Activated CD8-positive, alpha-beta memory T cell treated with anti-CD3 and anti-CD28 coated beads, Interleukin-2, amount 50 U/mL, for 24 hours (primary cell): ENCODE measurements around the gene MYO18A.
"Not testable (repeated sequence)": the region's sequence is repeated elsewhere in the genome, so short reads cannot be mapped to it uniquely, and the experiment has no call there.

Experiments
- DNase-seq: peaks from one replicate; pipeline ENCODE4 v3.0.0-alpha.2; 2020; ENCODE audit errors: extremely low read depth

MYO18A gene

DNA sequence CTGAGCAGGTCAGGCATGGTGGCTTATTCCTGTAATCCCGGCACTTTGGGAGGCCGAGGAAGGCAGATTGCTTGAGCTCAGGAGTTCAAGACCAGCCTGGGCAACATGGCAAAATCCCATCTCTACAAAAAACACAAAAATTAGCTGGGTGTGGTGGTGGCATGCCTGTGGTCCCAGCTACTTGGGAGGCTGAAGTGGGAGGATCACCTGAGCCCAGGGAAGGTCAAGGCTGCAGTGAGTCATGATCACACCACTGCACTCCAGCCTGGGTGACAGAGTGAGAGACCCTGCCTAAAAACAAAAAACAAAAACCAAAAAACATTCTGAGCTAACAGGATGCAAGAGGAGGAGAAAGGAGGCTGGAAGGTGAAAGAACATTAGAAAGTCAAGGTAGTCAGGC lies 33.0 kb downstream of the MYO18A start:
- DNase-seq, result not testable (repeated sequence)

DNA sequence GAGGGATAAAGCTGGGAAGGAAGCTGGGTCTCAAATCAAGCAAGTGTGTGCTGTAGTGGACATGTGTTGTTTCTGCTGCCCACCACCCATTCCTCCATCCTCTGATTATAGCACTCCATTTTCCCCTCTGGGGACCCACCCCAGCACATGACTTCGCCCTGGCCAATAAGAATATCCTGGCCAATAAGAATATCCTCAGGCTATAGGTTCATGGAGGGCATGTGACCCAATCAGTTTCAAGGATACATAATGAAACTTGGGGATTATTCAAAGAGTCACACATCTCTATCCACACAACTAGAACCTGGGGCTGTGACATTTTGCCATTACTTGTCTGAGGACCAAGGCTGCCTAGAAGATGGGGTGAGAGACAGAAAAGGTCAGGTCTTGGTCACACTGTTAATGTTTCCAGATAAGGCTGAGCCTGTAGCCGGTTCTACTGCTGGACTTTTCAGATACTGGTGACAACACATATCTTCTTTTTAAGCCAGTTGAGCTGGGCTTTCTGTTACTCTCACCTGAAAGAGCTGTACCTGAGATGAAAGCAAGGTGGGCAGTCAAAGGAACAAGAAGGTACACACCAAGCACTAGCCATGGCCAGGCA lies 33.7 kb downstream of the MYO18A start:
- no peak for DNase-seq

DNA sequence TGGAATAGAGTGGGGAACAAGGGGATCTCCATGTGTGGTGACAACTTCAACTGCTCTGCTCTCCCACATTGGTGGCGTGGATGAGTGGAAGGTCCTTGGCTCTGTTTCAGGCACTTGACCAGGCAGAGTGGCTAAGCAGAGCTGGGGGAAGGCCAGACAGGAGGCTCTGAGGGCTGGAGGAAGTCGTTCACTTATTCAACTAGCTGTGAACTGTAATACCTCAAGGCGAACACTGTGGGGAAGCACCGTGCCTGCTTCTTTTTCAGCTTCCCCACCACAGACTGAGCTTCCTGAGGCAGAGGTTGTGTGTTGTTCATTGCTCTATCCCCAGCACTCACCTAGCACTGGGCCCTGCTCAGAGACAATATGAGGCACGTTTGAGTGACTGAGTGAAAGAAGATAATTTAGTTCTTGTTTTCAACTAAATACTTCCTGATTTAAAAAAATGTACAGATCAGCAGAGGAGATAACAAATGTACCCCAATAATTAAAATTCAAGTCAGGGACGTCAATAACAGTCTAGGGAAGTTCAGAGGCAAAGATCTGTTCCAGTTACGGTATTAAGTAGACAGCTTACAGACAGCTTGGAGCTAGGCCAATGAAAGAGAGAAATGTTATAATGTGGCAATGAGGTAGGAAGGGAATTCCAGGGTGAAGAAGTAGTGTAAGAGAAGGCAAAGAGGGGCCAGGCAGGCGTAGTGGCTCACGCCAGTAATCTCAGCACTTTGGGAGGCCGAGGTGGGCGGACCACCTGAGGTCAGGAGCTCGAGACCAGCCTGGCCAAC lies 34.7 kb downstream of the MYO18A start:
- DNase-seq, result no peak

DNA sequence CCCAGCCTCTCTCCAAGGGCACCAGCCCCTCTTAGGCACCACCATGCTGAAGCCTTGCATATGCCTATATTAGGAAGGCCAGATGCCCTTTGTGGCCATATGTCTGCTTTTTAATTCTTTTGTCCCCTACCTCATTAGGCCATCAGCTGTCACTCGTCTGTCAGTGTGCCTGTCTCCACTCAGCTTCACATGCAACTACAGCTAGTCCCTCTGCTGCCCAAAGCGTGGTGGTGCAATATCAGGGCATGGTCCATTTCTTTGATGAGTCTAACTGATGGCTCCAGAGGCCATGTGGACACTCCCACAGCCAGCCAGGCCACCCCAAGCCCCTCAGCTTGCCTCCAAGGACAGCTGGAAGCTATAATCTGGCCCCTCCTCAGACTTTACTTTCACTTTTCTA lies 36.3 kb downstream of the MYO18A start:
- no peak for DNase-seq

DNA sequence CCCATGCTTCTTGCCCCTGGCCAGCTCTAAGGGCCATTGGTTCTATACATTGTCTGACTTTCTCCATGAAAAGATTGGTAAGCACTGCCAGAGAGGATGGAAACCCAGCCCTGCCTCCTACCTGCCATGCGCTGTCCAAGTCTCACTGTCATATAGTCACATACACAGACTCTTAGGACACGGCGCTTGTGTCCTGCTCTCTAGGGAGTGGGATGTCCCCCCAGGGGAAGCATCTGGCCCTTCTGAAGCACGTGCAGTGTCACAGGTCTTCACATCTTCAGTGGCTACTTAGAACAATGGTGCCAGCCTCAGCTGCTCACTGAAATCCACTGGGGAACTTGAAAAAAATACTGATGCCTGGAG lies 38.7 kb downstream of the MYO18A start:
- DNase-seq, result no peak

DNA sequence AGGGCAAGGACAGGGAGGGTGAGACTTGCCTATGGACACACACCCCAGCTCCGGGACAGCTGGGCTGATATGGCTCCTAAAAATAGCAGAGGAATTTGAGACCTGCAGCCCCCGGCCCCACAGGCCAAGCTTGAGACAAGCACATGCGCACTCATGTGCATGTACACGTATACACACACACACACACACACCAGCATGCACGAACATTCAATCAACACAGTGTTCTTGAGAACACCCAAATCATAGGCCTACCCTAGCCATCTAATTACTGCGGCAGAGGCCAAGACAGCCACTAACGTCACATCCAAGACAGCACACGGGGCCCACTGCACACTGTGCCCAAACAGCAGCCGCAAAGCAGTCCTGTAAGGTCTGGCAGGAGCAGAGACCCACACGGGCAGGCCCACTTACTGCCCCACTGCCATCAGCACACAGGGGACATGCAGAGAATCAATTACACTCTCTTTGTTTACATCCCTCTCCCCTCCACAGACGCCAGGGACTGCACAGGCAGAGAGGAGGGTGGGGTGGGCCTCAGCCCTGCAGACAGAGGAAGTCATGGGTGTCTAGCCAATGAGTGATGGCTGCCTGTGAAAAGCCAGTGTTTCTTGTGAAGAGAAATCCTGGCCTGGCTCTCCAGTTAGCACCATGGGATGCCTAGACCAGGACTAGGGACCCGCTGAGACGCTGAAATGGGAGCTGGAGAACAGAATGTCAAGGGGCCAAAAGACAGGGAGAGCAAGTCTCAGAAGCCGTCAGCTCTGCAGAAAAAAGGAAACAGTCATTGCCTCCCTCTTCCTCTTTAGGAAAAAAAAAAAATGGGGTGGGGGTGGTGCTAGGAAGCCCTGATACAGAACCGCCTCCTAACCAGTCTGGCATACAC lies 39.3 kb downstream of the MYO18A start:
- no peak for DNase-seq

DNA sequence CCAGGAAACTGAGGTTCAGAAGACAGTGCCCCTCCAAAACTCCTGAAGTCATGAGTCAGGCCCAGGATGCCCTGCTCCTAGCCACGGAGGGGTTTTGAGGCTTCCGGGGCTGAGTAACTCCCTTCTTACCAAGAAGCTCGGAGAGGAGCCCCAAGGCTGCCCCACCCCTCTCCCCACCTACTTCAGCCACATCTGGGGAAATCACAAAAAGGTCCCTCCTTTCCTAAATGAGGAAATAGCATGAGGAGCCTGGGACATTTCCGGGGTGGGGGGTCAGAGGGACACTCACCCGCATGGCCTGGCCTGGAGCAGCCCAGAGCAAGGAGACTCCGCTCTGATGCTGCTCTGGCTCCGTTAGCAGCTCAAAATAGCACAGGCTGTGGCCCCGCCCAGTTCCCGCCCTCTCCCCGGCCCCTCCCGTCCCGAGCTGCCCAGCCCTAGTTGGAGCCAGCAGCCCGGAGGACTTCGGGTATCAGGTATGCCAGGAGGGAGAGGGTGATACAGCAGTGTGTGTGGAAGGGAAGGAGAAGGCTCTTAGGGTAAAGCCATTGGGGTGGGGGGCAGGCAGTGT lies 40.1 kb downstream of the MYO18A start:
- peak; percentile 74 for DNase-seq

DNA sequence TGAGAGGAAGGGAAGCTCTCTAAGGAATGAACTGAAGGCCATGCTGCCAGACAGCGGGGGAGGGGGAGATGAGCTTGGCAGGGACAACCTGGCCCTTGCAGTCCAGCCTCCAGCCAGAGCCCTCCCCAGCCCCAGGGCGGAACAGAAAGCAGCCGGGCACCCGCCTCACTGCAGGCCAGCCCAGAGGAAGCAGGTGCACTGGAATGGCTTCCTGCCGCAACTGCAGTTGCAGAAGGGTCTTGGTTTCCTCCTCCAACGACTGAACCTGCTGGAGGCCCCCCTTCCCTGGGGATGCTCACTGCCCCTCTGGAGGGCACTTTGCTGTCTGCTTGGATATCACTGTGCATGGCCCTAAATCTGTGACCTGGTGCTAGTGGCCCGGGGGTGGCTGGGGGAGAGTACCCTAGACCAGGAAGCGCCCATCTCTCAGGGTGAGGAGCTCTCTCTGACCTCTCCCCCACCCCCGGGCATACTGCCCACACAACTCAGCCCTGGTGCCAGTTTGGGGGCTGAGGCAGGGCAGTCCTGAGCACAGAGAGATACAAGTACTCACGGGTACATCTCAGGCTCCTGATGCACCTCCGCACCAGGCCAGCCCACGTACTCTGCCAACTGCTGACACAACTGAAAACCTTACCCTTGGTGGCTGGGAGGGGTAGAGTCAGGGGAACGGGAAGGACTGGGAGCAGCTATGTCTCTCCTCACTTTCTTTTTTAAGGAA lies 41.1 kb downstream of the MYO18A start:
- DNase-seq, result no peak

DNA sequence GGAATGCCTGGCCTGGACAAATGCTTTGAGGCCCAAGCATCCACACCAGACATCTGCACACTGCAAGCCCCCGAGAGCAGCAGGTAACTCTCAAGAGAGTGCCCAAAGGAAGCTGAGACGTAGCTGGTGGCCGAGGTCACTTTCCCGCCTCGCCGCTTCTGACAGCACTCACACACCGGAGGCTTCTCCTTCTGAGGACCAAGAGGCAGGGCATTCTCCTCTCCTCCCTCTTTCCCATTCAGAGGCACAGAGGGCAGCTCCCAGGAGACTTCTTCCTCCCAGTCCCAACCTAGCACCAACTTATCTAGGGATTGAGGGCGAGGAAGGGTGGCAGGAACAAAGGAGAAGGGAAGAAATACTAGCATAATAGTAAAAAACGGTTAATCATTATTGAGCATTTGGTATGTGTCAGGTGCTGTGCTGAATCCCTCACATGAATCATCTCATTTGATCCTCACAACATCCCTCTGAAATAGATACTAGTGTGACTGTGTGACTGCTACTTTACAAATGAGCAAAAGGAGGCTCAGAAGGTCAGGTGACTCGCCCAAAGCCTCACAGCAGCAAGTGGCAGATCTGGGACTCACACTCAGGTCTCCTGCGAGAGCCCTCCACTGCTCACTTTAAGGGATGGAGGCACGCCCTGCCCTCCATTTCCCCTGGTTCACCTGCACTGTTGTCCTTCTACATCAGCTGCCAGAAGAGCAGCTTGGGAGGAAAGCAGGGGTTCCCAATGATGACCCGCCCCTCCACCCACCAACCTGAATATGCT lies 41.8 kb downstream of the MYO18A start:
- no peak for DNase-seq

DNA sequence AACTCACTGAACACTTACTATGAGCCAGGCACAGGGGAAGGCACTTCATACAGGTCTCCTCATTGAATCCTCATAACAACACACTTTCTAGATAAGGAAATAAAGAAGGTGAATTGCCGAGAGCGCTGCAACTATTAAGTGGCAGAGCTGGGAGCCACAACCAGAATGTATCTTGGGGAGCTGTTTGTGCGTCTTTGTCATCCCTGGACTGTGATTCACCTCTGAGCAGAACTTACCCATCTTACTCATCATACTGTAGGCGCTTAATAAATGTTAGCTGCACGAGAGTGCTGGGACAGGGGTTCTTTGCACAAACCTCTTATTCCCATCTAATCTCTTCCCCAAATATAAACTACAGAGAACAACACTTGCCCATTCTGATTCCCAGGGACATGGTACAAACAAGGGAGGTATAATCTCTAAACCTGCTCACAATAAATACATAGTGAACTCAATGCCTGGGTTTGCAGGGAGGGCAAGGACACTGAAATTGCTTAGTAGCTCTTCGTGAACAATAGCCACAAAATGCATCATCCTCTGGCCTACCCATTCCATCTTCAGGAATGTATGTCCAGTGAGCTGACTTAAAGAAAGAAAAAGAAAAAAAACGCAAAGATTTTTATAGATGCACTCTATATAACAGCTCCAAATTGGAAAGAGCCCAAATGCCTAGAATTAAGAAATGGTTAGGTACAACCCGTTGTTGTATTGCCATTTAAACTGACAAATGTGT lies 43.0 kb downstream of the MYO18A start:
- no peak for DNase-seq

DNA sequence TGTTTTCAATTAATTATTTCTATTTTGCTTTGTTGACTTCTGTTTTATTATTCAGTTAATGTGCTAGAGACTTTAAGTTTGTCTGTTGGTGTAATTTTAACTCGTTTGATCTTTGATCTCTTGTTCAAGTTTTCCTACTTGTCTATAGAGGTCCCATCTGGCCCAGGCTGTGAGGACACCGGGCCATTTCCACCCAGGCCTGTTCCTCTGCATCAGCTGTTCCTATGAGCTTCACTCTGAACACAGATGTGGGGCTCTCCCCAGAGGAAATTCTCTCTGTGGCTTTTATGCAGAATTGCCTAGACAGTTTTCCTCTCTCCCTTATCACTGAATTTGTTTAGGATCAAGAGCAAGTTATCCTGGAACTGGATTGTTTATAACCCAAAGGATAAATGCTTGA lies 44.7 kb downstream of the MYO18A start:
- no peak for DNase-seq

DNA sequence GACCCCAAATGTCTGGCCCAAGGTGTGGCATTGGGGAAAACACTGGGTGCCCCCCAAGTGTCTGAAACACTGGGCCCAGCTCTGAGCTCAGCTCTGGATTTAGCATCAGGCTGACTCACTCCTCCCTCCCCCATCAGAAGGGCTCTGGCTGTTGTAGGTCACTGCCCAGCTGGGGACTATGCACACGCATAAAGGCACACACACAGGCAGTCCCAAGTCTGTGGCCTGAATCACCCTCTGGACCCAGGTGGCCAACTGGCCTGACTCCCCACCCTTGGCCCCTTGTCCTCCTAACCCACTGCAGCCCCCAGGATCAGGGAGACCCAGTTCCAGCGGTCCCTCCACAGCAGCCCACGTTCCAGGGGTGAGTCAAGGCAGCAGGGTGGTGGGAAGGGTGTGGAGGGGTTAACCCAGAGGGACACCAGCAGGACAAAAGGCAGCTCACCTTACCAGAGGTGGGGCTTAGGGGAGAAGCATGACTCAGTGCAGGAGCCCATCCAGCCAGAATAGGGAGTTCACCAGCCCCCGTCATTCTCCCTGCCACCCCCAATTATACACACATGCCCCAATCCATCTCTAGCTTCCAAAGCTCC lies 47.0 kb downstream of the MYO18A start:
- no peak for DNase-seq

DNA sequence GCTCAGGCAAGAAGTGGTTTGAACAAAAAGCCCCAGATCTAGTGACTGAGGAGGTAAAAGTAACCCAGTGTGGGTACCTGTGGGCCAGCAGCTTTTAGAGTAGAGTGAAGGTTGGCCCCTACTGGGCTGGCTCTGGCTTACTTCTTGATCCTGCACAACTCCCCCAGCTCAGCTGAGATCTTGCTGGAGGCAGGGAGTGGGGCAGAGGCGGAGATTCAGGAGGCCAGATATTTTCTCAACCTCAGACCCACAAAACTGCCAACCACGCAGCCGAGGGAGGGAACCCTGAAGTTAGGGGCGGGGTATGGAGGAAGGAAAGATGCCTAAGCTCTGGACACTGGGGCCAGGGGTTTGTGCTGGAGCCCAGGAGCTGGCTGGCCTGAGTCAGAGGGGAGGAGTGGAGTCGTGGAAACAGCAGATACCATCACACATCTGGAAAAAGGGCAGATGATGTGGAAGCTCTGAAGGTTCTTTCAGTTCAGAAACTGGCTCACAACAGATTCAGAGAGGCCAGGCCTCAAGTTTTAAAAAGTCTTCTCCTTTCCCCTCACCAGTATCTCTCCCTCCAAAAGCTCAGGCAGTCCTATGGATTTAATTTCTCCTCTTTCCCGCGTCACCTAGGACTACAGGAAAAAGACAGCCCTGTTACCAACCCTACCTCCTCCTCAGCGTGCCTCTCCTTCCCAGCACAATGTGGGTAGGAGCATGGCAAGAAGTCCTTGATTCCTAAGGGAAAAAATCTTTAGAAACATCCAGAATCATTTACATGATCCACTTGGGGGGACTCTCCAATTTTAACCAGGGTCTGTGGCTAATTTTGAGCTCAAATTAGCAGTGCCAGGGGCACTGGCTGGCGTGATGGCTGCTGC lies 48.1 kb downstream of the MYO18A start:
- DNase-seq, result no peak

DNA sequence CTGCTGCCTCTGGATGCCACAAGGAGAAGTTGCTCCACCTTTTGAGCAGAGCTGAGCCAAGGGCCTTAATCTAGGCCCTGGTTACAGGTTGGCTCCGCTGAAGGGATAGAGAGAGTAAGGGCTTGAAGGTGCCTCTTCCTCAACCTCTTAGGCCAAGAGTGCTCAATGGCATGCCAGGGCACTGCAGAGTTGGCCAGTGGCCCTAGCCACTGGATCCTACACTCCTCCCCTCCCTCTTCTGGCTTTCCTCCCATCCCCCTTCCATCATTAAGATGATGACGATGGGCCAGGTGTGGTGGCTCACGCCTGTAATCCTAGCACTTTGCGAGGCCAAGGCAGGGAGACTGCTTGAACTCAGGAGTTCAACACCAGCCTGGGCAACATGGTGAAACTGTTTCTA lies 50.5 kb downstream of the MYO18A start:
- DNase-seq, result no peak

DNA sequence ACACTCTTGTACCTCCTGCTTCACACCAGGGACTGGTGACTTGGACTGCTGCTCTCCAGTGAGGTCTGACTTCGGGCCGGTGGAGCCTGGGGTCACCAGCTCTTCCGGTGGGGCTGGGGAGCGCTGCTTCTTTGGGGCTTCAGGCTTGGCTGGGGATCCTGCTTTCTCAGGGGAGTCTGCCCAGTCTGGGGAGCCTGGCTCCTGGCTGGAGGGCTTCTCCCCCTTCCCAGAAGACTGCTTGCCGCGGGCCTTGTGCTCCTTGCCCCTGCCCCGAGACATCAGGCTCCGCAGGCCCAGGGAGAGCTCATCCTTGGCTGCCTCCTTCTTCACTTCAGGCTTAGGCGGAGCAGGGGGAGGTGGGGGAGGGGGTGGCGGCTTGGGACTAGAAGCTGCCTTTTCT lies 52.4 kb downstream of the MYO18A start:
- DNase-seq, result no peak

DNA sequence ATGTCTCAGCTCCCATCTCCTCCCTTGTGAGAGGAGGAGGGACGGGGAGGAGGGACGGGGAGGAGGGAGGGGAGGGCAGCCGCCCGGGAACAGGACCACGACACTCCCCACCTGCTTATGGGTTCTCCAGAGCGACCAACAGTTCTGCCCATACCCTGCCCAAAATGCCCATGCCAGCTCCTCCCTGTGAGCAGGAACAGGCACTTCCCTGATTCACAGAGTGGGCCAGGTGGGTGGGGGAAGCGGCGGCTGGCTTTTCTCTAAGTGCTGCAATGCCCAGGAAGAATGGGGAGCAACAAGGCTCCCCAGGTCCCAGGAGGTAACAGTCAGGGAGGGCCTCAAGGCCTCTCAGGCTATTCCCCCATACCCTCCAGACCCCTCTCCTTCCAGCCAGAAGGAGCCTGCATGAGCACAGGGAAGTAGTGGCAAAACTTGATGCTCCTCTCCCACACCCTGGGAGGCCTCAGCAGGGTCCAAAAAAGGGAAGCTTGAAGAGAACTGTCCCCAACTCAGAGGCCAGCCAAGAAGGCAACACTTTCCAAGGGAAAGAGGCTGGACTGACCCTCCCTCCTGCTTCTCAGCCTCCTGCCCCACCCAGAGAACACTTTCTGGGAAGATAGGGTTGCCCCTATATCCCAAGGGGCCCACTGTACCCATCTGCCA lies 53.8 kb downstream of the MYO18A start:
- DNase-seq, result no peak

DNA sequence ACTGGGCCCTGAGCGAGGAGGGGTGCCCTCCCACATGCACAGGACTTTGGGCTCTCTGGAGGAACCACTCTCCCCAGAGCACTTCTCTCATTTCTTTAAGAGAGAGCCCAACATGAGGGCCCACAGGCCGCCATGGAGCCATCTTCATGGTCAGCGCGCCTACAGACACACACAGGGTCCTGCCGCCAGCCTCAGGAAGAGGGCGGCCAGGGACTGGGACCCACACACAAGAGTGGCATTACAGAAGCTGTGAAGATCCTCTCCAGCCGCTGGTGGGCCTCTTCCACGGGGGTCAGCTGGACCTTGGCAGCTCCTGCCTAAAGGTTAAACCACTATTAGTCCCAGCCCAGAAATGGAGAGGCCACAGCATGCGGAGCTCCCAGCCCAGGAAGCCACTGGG lies 54.5 kb downstream of the MYO18A start:
- no peak for DNase-seq

DNA sequence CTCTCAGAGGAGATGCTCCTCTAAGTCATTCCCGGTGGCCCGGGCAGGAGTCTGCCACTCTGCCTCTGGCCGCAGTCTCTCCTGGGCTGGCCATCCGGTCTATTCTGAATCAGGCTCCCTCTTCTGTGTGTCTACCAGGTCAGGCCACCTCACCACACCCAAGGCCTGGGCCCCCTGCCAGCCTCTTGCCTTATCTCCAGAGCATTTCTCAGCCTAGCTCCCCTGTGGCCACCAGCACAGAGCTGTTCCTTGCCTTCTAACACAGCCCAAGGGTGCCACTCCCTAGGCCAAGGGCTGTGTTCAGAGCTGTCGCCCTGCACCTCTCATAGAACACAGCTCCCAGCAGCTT lies 55.3 kb downstream of the MYO18A start:
- no peak for DNase-seq
